IMR-90 (cell line): Measurements from ENCODE around the gene ELP4. TPM values are rescaled to one million over a fixed set of nuclear protein-coding genes. Genes with fewer than 3 reads are reported as not detected.

Experiments
- ATAC-seq: fragments of 200-7000 bp; cut with Tn5 transposase; 2 replicates; pipeline ENCODE4 v1.9.1; 2020; ENCODE audit warnings: low read depth, mild to moderate bottlenecking, moderate library complexity
- BruUV-seq: library from RNA; stranded (reverse); fragments of 400-500 nt; replicated peaks from 2 replicates; lab custom pipeline; 2021; lab: Mats Ljungman, UMichigan
- CTCF ChIA-PET: fragments of 300-600 bp; formaldehyde crosslinking; extraction: SDS; loops from one replicate; lab custom pipeline; 2021; ENCODE audit warnings: antibody characterized with exemption; lab: Yijun Ruan, JAX
- POLR2A ChIA-PET: fragments of 300-600 bp; sonication (Branson Sonifier 250); formaldehyde crosslinking; loops from one replicate; lab custom pipeline; 2022; ENCODE audit warnings: antibody characterized with exemption; ENCODE audit not compliant: unreplicated experiment; lab: Charles Lee
- DNase-seq: peaks from one replicate; pipeline ENCODE4 v3.0.0; 2013
- H2AFZ ChIP-seq: replicated peaks from 2 replicates; pipeline ENCODE3; 2013; ENCODE audit warnings: low read length, mild to moderate bottlenecking; ENCODE audit not compliant: poor library complexity
- H2AK5ac ChIP-seq: 2 replicates; pipeline ENCODE4 v1.6.1; 2013; ENCODE audit warnings: low read depth, low read length, inconsistent platforms
- H2AK9ac ChIP-seq: replicated peaks from 2 replicates; pipeline ENCODE3; 2013; ENCODE audit warnings: mild to moderate bottlenecking, low read depth, low read length, moderate library complexity; ENCODE audit not compliant: poor library complexity
- H2BK120ac ChIP-seq: 2 replicates; pipeline ENCODE4 v1.6.1; 2013; ENCODE audit warnings: low read depth, low read length, inconsistent platforms
- H2BK15ac ChIP-seq: 3 replicates; pipeline ENCODE4 v1.6.1; 2013; ENCODE audit warnings: low read depth, low read length, inconsistent platforms
- H2BK20ac ChIP-seq: 2 replicates; pipeline ENCODE4 v1.6.1; 2013; ENCODE audit warnings: low read depth, mild to moderate bottlenecking, inconsistent platforms, low read length, moderate library complexity
- H2BK5ac ChIP-seq: 2 replicates; pipeline ENCODE4 v1.6.1; 2013; ENCODE audit warnings: mild to moderate bottlenecking, low read depth, low read length, inconsistent platforms; ENCODE audit not compliant: poor library complexity, severe bottlenecking
- H3K14ac ChIP-seq: replicated peaks from 2 replicates; pipeline ENCODE4 v1.6.1; 2013; ENCODE audit warnings: low read depth, low read length, inconsistent platforms
- H3K18ac ChIP-seq: 2 replicates; pipeline ENCODE4 v1.6.1; 2013; ENCODE audit warnings: low read depth, low read length, control low read depth
- H3K23ac ChIP-seq: 2 replicates; pipeline ENCODE4 v1.6.1; 2013; ENCODE audit warnings: low read depth, low read length, inconsistent platforms
- H3K27ac ChIP-seq: 2 replicates; pipeline ENCODE4 v1.5.1; 2013; ENCODE audit warnings: mild to moderate bottlenecking, control low read depth, low read length; ENCODE audit not compliant: insufficient read depth
- H3K27me3 ChIP-seq: 2 replicates; pipeline ENCODE4 v1.6.1; 2013; ENCODE audit warnings: low read length; ENCODE audit not compliant: control insufficient read depth, insufficient read depth
- H3K36me3 ChIP-seq: 2 replicates; pipeline ENCODE4 v1.6.1; 2013; ENCODE audit warnings: low read length, mixed read lengths; ENCODE audit not compliant: control insufficient read depth, insufficient read depth
- H3K4ac ChIP-seq: 2 replicates; pipeline ENCODE4 v1.6.1; 2013; ENCODE audit warnings: low read depth, low read length, inconsistent platforms
- H3K4me1 ChIP-seq: 2 replicates; pipeline ENCODE4 v1.6.1; 2013; ENCODE audit warnings: low read length, mixed read lengths; ENCODE audit not compliant: control insufficient read depth, insufficient read depth
- H3K4me2 ChIP-seq: 2 replicates; pipeline ENCODE4 v1.6.1; 2013; ENCODE audit warnings: low read depth, mild to moderate bottlenecking, control low read depth, low read length, moderate library complexity
- H3K4me3 ChIP-seq: 2 replicates; pipeline ENCODE4 v1.5.1; 2013; ENCODE audit warnings: low read depth, mild to moderate bottlenecking, control low read depth, low read length, moderate library complexity; ENCODE audit not compliant: insufficient read depth
- H3K56ac ChIP-seq: 2 replicates; pipeline ENCODE4 v1.6.1; 2013; ENCODE audit warnings: low read length, inconsistent platforms; ENCODE audit not compliant: insufficient read depth; ENCODE audit errors: extremely low read depth
- H3K79me1 ChIP-seq, 2 experiments: 2 replicates each; pipeline ENCODE4 v1.6.1; 2013; ENCODE audit warnings: low read length in 2 of 2, inconsistent platforms in 1 of 2, low read depth in 1 of 2
- H3K9ac ChIP-seq: 2 replicates; pipeline ENCODE4 v1.6.1; 2013; ENCODE audit warnings: low read depth, low read length, control low read depth
- H3K9me1 ChIP-seq: 2 replicates; pipeline ENCODE4 v1.6.1; 2013; ENCODE audit warnings: low read length, inconsistent platforms; ENCODE audit not compliant: insufficient read depth
- H3K9me3 ChIP-seq: 2 replicates; pipeline ENCODE4 v1.6.1; 2013; ENCODE audit warnings: low read length; ENCODE audit not compliant: control insufficient read depth, insufficient read depth
- H4K20me1 ChIP-seq: 2 replicates; pipeline ENCODE4 v1.6.1; 2013; ENCODE audit warnings: low read length, inconsistent platforms; ENCODE audit not compliant: insufficient read depth
- H4K5ac ChIP-seq: 2 replicates; pipeline ENCODE4 v1.6.1; 2013; ENCODE audit warnings: mild to moderate bottlenecking, low read depth, low read length, control low read depth
- H4K8ac ChIP-seq, 2 experiments: 2 replicates each; pipeline ENCODE4 v1.6.1; 2013; ENCODE audit warnings: low read depth in 2 of 2, low read length in 2 of 2, control low read depth in 1 of 2, inconsistent platforms in 1 of 2
- H4K91ac ChIP-seq: 2 replicates; pipeline ENCODE4 v1.6.1; 2013; ENCODE audit warnings: low read depth, low read length, inconsistent platforms; ENCODE audit not compliant: insufficient read depth
- BHLHE40 ChIP-seq: fragments of 150-350 bp; IDR thresholded peaks from 2 replicates; pipeline ENCODE4 v1.6.1; 2016; ENCODE audit warnings: mild to moderate bottlenecking, low read depth, low read length
- FOS ChIP-seq: fragments of 150-350 bp; IDR thresholded peaks from 2 replicates; pipeline ENCODE4 v1.6.1; 2016; ENCODE audit warnings: low read depth, low read length
- MAZ ChIP-seq: IDR thresholded peaks from 2 replicates; pipeline ENCODE4 v1.6.1; 2012; ENCODE audit warnings: low read depth, mild to moderate bottlenecking, low read length, improper control_type of control experiment, moderate library complexity, borderline replicate concordance
- MXI1 ChIP-seq: IDR thresholded peaks from 2 replicates; pipeline ENCODE4 v1.6.1; 2012; ENCODE audit warnings: low read depth, mild to moderate bottlenecking, low read length, moderate library complexity, borderline replicate concordance
- NFE2L2 ChIP-seq: fragments of 150-350 bp; IDR thresholded peaks from 2 replicates; pipeline ENCODE4 v1.6.1; 2016; ENCODE audit warnings: low read depth, mild to moderate bottlenecking, low read length
- RAD21 ChIP-seq: IDR thresholded peaks from 2 replicates; pipeline ENCODE4 v1.6.1; 2012; ENCODE audit warnings: low read length, improper control_type of control experiment
- RCOR1 ChIP-seq: IDR thresholded peaks from 2 replicates; pipeline ENCODE4 v1.6.1; 2012; ENCODE audit warnings: mild to moderate bottlenecking, low read length, improper control_type of control experiment; ENCODE audit not compliant: insufficient replicate concordance
- RFX5 ChIP-seq: IDR thresholded peaks from 2 replicates; pipeline ENCODE4 v1.8.0; 2012; ENCODE audit warnings: low read depth, mild to moderate bottlenecking, low read length, moderate library complexity
- dilution Hi-C: fragments of 300-500 bp; cut with HindIII; formaldehyde crosslinking; loops from one replicate; pipeline ENCODE4 v1.14.3; 2018; ENCODE audit warnings: low sequenced_read_pairs; ENCODE audit not compliant: unreplicated experiment
- in situ Hi-C: fragments of 300-500 bp; cut with MboI; formaldehyde crosslinking; loops from 3 replicates; pipeline ENCODE4 v1.14.3; 2019; ENCODE audit warnings: low sequenced_read_pairs, inconsistent platforms, mixed read lengths
- intact Hi-C: fragments of 100-400 bp; cut with micrococcal nuclease; formaldehyde crosslinking; loops from 2 replicates; pipeline ENCODE4 v1.10.0; 2022
- polyA plus RNA-seq, 3 experiments: library from polyadenylated mRNA; depleted of rRNA; stranded (reverse); fragments of >200 nt; gene quantifications; 2 replicates each; pipeline ENCODE4 v1.2.3, GENCODE V29; 2012; ENCODE audit warnings: low replicate concordance in 1 of 3
- total RNA-seq: library from RNA; depleted of rRNA; stranded (reverse); fragments of >200 nt; gene quantifications from 2 replicates; pipeline ENCODE4 v1.2.3, GENCODE V29; 2012
- TF ChIP-seq, protein P1 (sequence below): fragments of 150-350 bp; IDR thresholded peaks from 2 replicates; pipeline ENCODE4 v1.6.1; 2017; ENCODE audit warnings: mild to moderate bottlenecking, antibody characterized with exemption, low read length, low read depth
- TF ChIP-seq, protein P2 (sequence below): conservative IDR thresholded peaks from 2 replicates; pipeline ENCODE4 v1.5.1; 2012; ENCODE audit warnings: mild to moderate bottlenecking, low read depth, low read length, improper control_type of control experiment
- TF ChIP-seq, protein P3 (sequence below): fragments of 150-350 bp; IDR thresholded peaks from 2 replicates; pipeline ENCODE4 v1.6.1; 2016; ENCODE audit warnings: low read depth, mild to moderate bottlenecking, low read length, moderate library complexity, borderline replicate concordance

ELP4 gene
- total and polyA plus RNA-seq, 2 of the 4 experiments (the other 2 are of a cell fraction), result 8.4 to 20.4 TPM

DNA sequence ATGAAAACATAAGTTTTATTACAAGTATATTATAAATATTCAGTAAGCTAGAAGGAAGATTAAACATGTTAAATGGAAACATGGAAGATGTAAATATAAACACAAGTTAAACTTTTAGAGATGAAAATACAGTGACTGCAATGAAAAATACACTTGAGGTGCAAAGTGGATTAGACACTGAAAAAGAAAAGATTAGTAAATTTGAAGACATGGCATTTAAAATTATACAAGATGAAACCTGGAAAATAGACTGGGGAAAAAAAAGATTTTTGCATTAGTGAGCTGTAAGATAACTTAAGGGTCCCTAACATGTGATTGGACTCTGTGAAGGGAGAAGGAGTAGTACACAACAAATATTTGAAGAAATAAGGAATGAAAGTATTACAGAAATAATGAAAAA, 33.3 kb downstream of the ELP4 start:
- no peak overlapping the region for H2BK120ac ChIP-seq
- no peaks in the 10 kb centered on the region for H3K4me1 ChIP-seq
- no peak overlapping the region for H2AK9ac ChIP-seq
- ATAC-seq, result no peak
- no peaks in the 10 kb centered on the region for H3K9me3 ChIP-seq
- TF ChIP-seq, protein P1, sequence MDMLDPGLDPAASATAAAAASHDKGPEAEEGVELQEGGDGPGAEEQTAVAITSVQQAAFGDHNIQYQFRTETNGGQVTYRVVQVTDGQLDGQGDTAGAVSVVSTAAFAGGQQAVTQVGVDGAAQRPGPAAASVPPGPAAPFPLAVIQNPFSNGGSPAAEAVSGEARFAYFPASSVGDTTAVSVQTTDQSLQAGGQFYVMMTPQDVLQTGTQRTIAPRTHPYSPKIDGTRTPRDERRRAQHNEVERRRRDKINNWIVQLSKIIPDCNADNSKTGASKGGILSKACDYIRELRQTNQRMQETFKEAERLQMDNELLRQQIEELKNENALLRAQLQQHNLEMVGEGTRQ, result no peak
- TF ChIP-seq, protein P2, sequence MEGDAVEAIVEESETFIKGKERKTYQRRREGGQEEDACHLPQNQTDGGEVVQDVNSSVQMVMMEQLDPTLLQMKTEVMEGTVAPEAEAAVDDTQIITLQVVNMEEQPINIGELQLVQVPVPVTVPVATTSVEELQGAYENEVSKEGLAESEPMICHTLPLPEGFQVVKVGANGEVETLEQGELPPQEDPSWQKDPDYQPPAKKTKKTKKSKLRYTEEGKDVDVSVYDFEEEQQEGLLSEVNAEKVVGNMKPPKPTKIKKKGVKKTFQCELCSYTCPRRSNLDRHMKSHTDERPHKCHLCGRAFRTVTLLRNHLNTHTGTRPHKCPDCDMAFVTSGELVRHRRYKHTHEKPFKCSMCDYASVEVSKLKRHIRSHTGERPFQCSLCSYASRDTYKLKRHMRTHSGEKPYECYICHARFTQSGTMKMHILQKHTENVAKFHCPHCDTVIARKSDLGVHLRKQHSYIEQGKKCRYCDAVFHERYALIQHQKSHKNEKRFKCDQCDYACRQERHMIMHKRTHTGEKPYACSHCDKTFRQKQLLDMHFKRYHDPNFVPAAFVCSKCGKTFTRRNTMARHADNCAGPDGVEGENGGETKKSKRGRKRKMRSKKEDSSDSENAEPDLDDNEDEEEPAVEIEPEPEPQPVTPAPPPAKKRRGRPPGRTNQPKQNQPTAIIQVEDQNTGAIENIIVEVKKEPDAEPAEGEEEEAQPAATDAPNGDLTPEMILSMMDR, result no peak
- TF ChIP-seq BHLHE40 (no peak), MXI1 (no peak), MAZ (no peak), RCOR1 (no peak), NFE2L2 (no peak), FOS (no peak), RAD21 (no peak), RFX5 (no peak)
- TF ChIP-seq, protein P3, sequence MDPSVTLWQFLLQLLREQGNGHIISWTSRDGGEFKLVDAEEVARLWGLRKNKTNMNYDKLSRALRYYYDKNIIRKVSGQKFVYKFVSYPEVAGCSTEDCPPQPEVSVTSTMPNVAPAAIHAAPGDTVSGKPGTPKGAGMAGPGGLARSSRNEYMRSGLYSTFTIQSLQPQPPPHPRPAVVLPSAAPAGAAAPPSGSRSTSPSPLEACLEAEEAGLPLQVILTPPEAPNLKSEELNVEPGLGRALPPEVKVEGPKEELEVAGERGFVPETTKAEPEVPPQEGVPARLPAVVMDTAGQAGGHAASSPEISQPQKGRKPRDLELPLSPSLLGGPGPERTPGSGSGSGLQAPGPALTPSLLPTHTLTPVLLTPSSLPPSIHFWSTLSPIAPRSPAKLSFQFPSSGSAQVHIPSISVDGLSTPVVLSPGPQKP, result no peak
- no peak overlapping the region for H3K14ac ChIP-seq
- no peak overlapping the region for H4K5ac ChIP-seq
- no peak overlapping the region for H4K91ac ChIP-seq
- no TSS peak for BruUV-seq
- no peak overlapping the region for H2BK20ac ChIP-seq
- ChIA-PET POLR2A (no interaction called here), CTCF (no interaction called here)
- H3K23ac ChIP-seq, result no peak overlapping the region
- intact Hi-C loops, result no loop called here
- no peaks in the 10 kb centered on the region for H3K27me3 ChIP-seq
- H3K4ac ChIP-seq, result no peak overlapping the region
- H3K27ac ChIP-seq, result no peak overlapping the region
- no peak overlapping the region for H3K4me2 ChIP-seq
- H3K18ac ChIP-seq, result no peak overlapping the region
- no peaks in the 10 kb centered on the region for H3K9me1 ChIP-seq
- no peak overlapping the region for H3K4me3 ChIP-seq
- no peak overlapping the region for H2BK15ac ChIP-seq
- no peaks in the 10 kb centered on the region for H4K20me1 ChIP-seq
- H2AK5ac ChIP-seq, result no peak overlapping the region
- H2BK5ac ChIP-seq, result no peak overlapping the region
- DNase-seq, result no peak
- no peak overlapping the region for H3K9ac ChIP-seq
- H3K56ac ChIP-seq, result no peak overlapping the region
- no peaks in the 10 kb centered on the region for H3K79me1 ChIP-seq
- dilution Hi-C loops, result no loop called here
- 0 out of 2 replicates have a peak, but pooled peaks cover 3% of the 10 kb centered on the region for H3K36me3 ChIP-seq
- in situ Hi-C loops, result no loop called here
- no peak overlapping the region for H2AFZ ChIP-seq
- no peak overlapping the region for H4K8ac ChIP-seq
